Prostate gland (tissue), 2 donors: ENCODE measurements around the gene CDYL. TPM values are rescaled to one million over a fixed set of nuclear protein-coding genes. Genes with fewer than 3 reads are reported as not detected.

Source experiments
- DNase-seq: peaks from one replicate; pipeline ENCODE4 v3.0.0-alpha.2; 2019; ENCODE audit warnings: low spot score
- H3K27ac ChIP-seq, 2 donors: fragments of 200-600 bp; sonication (generic); 2 replicates each; pipeline ENCODE4 v1.5.1; 2017 to 2019
- H3K27me3 ChIP-seq: fragments of 200-600 bp; sonication (generic); replicated peaks from 2 replicates; pipeline ENCODE4 v1.5.1; 2019; ENCODE audit not compliant: insufficient read depth
- H3K36me3 ChIP-seq, 2 donors: fragments of 200-600 bp; sonication (generic); 1 replicate in 1 of 2; 2 replicates in 1 of 2; pipeline versions ENCODE4 v1.5.1 to v1.8.1; 2017 to 2019
- H3K4me1 ChIP-seq: fragments of 200-600 bp; sonication (generic); replicated peaks from 2 replicates; pipeline ENCODE4 v1.5.1; 2019
- H3K4me3 ChIP-seq, 2 donors: fragments of 200-600 bp; sonication (generic); 2 replicates each; pipeline ENCODE4 v1.5.1; 2017 to 2019
- H3K9me3 ChIP-seq: fragments of 200-600 bp; sonication (generic); 2 replicates; pipeline ENCODE4 v1.5.1; 2017
- CTCF ChIP-seq, 4 experiments: fragments of 200-600 bp in 2 of 4; fragments of 450-650 bp in 2 of 4; sonication (generic) in 2 of 4; IDR thresholded peaks; 1 replicate in 3 of 4; 2 replicates in 1 of 4; pipeline ENCODE4 v1.5.1; 2016 to 2019; ENCODE audit warnings: antibody characterized with exemption in 4 of 4, mild to moderate bottlenecking in 2 of 4, moderate library complexity in 2 of 4
- POLR2A ChIP-seq: fragments of 450-650 bp; IDR thresholded peaks from one replicate; pipeline ENCODE4 v1.6.1; 2016; ENCODE audit warnings: antibody characterized with exemption, mild to moderate bottlenecking
- POLR2AphosphoS5 ChIP-seq: sonication (generic); formaldehyde crosslinking; IDR thresholded peaks from one replicate; pipeline ENCODE4 v1.6.1; 2017; ENCODE audit warnings: antibody characterized with exemption
- WGBS: methylation state at CpG from one replicate; pipeline ENCODE4 v1.1.5; 2018; 5-methylcytosine and 5-hydroxymethylcytosine counted together
- intact Hi-C: fragments of 100-400 bp; cut with DNase I; formaldehyde crosslinking; loops from one replicate; pipeline ENCODE4 v1.14.2; 2022
- total RNA-seq, 2 donors: library from RNA; depleted of rRNA; stranded (reverse); fragments of >200 nt; gene quantifications; one replicate each; pipeline ENCODE4 v1.1.0, GENCODE V29; 2016

CDYL gene
- total RNA-seq, 2 donors from 2014 or later = 28.1 to 54.5 TPM

- H3K27me3 ChIP-seq = no peaks in the 10 kb centered on the region
- no peaks in the 10 kb centered on the region for H3K36me3 ChIP-seq
- H3K9me3 ChIP-seq = no peaks in the 10 kb centered on the region
- H3K27ac ChIP-seq = no peak overlapping the region
- intact Hi-C loops = no loop called here
- H3K4me3 ChIP-seq = no peak overlapping the region
- 70% methylated on average over 5 of the region's 5 CpGs for WGBS
- H3K4me1 ChIP-seq = no peaks in the 10 kb centered on the region
- TF ChIP-seq POLR2A = no peak
- no peak for TF ChIP-seq CTCF (IDR thresholded peaks at IDR 0.05)
- no peak for TF ChIP-seq POLR2AphosphoS5
- DNase-seq = no peak
Observed at GRCh38 chr6:4916954-4917561, 140.9 kb downstream of the CDYL start.

GRCh38 chr6:4920914-4921410, 144.8 kb downstream of the CDYL start:
- Histone ChIP-seq H3K4me1 (no peaks in the 10 kb centered on the region), H3K9me3 (no peaks in the 10 kb centered on the region), H3K27ac (no peak overlapping the region), H3K4me3 (no peak overlapping the region), H3K27me3 (no peaks in the 10 kb centered on the region), H3K36me3 (no peaks in the 10 kb centered on the region)
- intact Hi-C loops = no loop called here
- no peak for DNase-seq
- WGBS = 93% methylated on average over 5 of the region's 5 CpGs
- TF ChIP-seq CTCF (IDR thresholded peaks at IDR 0.05) = no peak
- no peak for TF ChIP-seq POLR2AphosphoS5
- TF ChIP-seq POLR2A = no peak

- Histone ChIP-seq H3K27me3 (no peaks in the 10 kb centered on the region), H3K9me3 (no peaks in the 10 kb centered on the region), H3K36me3 (no peaks in the 10 kb centered on the region), H3K4me1 (no peaks in the 10 kb centered on the region), H3K27ac (no peak overlapping the region), H3K4me3 (no peak overlapping the region)
- 71% methylated on average over 13 of the region's 13 CpGs for WGBS
- no peak for DNase-seq
- intact Hi-C loops = no loop called here
- TF ChIP-seq CTCF (IDR thresholded peaks at IDR 0.05) (no peak), POLR2A (no peak), POLR2AphosphoS5 (no peak)
Observed at GRCh38 chr6:4922488-4923037, 146.4 kb downstream of the CDYL start.

- Histone ChIP-seq H3K36me3 (no peaks in the 10 kb centered on the region), H3K27ac (no peak overlapping the region), H3K27me3 (no peaks in the 10 kb centered on the region), H3K4me1 (no peaks in the 10 kb centered on the region), H3K9me3 (no peaks in the 10 kb centered on the region), H3K4me3 (no peak overlapping the region)
- TF ChIP-seq POLR2AphosphoS5 (no peak), POLR2A (no peak), CTCF (IDR thresholded peaks at IDR 0.05) (no peak)
- WGBS = 91% methylated on average over 3 of the region's 3 CpGs
- intact Hi-C loops = no loop called here
- no peak for DNase-seq
Observed at GRCh38 chr6:4923081-4923480, 146.9 kb downstream of the CDYL start.

- TF ChIP-seq POLR2AphosphoS5 (no peak), CTCF (IDR thresholded peaks at IDR 0.05) (no peak), POLR2A (no peak)
- no peak overlapping the region for H3K27ac ChIP-seq
- H3K36me3 ChIP-seq = no peaks in the 10 kb centered on the region
- no peaks in the 10 kb centered on the region for H3K9me3 ChIP-seq
- no peaks in the 10 kb centered on the region for H3K4me1 ChIP-seq
- no peak overlapping the region for H3K4me3 ChIP-seq
- no peak for DNase-seq
- 85% methylated on average over 9 of the region's 9 CpGs for WGBS
- H3K27me3 ChIP-seq = no peaks in the 10 kb centered on the region
- intact Hi-C loops = no loop called here
Observed at GRCh38 chr6:4924661-4925271, 148.6 kb downstream of the CDYL start.
